HG03442 (cell line): ENCODE measurements around the gene CDC23.
"Not testable (repeated sequence)": the region's sequence is repeated elsewhere in the genome, so short reads cannot be mapped to it uniquely, and the experiment has no call there.

Experiments
- ATAC-seq: cut with Tn5 transposase; IDR thresholded peaks from one replicate; pipeline ENCODE4 v1.9.1; 2021; ENCODE audit warnings: mild to moderate bottlenecking, moderate library complexity; ENCODE audit not compliant: unreplicated experiment

The CDC23 gene, protein sequence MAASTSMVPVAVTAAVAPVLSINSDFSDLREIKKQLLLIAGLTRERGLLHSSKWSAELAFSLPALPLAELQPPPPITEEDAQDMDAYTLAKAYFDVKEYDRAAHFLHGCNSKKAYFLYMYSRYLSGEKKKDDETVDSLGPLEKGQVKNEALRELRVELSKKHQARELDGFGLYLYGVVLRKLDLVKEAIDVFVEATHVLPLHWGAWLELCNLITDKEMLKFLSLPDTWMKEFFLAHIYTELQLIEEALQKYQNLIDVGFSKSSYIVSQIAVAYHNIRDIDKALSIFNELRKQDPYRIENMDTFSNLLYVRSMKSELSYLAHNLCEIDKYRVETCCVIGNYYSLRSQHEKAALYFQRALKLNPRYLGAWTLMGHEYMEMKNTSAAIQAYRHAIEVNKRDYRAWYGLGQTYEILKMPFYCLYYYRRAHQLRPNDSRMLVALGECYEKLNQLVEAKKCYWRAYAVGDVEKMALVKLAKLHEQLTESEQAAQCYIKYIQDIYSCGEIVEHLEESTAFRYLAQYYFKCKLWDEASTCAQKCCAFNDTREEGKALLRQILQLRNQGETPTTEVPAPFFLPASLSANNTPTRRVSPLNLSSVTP

DNA sequence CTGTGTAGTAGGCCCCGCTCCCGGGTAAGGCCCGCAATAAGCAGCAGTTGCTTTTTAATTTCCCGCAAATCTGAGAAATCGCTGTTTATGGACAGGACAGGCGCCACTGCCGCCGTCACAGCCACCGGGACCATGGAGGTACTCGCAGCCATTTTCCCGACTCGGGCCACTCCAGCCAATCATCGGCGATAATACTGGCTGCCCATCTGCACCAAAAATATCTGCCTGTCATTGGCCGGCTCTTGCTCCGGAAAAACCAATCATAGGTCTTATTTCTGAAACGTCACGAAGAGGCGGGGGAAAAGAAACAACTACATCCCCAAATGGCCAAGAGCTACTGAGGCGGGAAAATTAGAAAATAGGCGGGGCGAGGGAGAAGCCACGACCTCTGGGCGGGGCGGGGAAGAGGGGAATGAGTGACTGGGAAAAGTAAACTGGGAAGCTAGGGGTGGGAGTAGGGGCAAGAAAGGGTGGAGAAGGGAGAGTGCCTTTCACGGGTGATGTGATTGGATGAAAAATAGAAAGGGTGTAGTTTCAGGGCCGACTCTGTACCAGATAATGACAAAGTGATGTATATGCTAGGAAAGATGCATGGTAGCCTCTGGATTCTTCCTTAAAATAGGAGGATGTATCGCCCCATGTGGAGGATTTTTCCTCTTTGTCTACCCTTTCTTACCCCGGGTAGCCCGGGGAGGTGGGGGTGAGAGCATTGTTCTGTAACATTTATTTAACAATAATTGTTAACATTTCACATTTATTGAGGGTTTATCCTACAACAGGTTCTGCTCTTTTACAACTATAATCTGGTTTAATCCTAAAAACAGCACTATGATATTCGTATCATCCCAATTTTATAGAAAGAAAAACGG is at the start of gene CDC23:
Gene CDC23, minus strand, starts transcription at position 163 of the 869 bp plus-strand sequence. Its CDS starts 11 bp downstream, at position 152.
- ATAC-seq: peak; percentile 97

DNA sequence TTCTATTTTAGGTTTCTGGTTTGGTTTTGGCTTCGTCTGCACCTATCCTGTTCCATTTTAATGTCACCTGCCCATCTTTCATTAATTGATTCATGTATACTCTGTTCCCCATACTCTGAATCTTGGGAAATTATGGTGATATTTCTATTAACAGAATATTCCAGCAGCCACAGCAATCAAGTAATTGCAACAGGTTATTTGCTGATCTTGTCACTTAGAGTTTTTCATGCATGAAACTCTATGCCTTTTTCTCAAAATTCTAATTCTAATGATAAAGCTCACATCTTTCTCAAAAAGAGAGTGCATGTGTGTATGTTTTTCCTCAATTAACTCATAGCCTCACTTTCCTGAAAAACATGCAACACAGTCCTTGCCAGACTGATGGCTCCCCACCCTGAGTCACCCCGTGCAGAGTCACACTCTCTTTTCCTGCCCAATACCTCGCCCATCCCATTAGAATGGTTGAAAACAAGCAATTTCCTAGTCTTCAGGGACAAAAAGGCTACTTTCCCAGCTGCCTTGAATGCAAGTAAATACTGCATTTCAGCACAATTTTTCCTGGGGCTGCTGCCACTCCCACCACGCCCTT is 45.7 kb upstream of the CDC23 start:
- no peak for ATAC-seq

DNA sequence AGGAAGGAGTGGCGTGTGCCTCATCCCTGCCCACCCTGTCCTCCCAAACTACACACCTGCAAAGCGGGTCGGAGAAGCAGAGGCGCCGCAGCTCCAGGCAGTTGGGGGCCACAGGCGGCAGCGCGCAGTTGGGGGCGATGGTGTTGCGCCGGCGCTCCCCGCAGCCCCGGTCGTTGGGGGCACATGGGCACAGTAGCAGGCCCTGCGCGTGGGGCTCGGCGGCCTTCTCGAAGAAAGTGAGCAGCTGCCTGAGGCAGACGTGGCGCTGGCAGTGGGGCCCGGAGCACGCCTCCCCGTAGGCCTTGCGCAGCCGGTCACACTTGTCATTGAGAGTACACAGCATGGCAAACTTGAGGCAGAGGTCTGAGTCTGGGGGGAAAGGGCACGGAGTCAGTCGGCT is 44.5 kb upstream of the CDC23 start:
- no peak for ATAC-seq

DNA sequence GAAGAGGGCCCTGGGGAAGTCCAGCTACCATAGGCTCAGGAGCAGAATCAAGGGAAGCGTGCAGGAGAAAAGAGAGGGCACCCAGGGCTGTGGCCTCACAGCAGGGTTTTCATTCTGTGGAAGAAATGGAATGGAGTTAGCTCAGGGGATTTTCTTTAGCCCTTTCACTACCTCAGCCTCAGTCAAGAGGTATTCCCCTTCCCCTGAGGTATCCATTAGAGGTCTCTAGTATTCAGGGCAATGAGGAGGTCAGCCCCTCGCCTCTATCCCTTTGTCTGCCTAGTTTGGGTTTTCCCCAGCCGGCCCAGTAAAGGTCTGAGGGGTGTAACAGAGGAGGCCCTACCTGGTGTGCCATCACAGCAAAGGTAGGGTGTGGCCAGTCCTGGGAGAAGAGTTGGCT is 39.8 kb upstream of the CDC23 start:
- no peak for ATAC-seq

DNA sequence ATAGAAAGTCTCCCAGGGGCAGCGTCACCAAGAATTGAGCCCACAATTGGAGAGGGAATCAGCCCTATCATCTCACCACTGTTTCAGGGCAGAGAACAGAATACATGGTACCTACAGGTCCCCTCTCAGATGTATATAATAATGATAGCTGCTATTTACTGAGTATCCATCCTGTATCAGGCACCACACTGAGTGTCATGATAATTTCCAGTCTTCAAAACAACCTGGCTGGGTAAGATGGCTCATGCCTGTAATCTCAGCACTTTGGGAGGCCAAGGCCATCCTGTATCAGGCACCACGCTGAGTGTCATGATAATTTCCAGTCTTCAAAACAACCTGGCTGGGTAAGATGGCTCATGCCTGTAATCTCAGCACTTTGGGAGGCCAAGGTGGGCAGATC is 34.7 kb upstream of the CDC23 start:
- not testable (repeated sequence) for ATAC-seq

DNA sequence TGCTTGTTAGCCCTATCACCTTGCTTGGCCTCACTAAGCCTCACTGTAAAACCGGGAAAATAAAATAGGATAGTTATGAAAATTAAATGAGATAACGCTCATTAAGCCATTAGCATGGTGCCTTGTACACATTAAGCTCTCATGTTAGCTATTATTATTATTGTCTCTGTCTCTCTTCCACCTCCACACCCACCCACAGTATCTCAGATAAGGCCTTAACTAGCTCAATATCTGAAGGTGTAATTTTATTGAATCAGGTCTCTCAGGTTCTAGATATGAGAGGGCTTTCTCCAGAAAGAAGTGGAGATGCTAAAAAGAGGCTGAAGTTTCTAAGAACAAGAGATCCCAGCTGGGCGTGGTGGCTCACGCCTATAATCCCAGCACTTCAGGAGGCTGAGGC is 33.7 kb upstream of the CDC23 start:
- ATAC-seq: no peak

DNA sequence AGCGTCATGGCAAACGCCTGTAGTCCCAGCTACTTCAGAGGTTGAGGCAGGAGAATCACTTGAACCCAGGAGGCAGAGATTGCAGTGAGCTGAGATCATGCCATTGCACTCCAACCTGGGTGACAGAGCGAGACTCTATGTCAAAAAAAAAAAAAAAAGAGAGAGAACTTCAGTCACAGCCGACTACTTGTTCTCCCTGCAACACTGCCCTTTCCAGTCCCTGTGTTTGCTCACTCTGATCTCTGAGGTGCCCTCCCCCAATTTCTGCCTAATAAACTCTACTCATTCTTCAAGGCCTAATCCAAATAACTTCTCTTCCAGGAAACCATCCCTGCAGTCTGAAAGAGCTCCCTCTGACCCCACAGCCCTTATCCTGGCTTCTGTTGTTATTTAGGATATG is 33.2 kb upstream of the CDC23 start:
- ATAC-seq: no peak

DNA sequence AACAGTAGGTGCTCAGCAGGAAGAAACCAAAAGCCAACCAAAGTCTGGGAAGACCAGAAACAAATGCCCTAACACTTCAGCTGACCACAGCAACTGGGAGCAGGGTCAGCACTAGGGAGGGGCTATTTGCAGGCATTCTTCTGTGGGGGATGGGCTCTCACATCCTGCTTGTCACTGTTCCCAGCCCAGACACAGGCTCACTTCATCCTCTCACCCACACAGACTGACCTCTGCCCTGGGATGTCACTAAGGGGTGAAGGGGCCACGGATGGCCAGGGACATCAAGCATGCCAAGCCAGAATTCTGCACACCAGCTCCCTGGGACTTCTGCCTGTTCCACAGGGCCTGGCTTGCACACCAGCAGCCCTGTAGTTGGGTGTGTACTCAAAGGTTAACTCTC is 32.6 kb upstream of the CDC23 start:
- no peak for ATAC-seq

DNA sequence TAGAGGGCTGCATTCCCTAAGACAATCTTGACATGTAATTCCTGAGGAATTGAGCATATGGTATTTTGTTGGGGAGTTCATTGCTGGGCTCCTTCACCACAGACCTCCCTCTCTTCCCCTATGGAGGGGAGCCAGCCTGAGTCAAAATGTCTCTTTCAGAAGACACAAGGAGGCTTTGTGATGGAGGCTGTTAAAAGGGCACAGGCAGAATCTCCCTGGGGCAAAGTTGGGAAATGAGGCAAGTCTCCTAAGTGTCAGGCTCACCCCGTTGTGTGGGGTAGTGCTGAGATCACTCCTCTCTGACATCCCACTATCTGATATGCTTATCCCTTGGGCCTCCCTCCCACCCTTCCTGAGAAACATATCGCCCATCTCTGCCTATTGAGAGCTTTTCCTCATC is 30.7 kb upstream of the CDC23 start:
- ATAC-seq: no peak

DNA sequence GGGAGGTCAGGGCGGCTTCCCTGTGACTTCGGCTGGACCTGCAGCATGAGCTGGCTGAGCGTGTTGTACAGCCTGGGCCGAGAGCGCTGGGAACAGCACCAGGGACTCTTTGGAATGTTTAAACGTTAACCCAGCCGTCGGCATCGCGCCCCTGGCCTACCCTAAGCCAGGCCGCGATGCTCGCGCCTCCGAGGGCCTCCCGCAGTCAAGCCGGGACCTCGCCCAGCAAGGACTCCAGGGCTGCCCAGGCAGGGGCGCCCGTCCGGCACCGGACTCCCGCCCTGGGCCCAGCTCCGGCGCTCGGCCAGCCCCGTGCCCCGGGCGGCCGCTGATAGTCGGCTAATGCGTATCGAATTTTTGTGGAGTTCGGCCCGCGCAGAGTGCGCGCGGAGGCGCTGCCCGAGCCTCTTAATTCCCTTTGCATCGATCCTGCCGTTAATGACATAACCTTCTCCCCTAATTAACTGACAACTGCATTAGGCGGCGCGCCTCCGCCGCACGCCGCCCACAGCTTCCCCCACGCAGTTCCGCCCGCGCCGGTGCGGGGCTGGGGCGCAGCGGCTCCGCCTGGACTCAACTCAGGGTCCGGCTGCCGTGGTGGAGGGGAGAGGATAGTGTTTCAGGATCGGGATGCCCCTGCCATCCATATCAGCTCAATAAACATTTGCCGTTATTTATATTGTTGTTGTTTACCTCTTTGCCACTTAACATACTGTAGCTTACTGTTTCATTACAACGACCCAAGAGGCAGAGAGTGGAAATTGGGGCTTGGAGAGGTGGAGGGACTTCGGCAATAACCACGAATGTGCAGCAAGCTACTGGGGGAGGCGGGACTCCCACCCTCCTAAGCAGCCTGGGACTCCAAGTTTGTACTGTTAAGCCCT is 28.8 kb upstream of the CDC23 start:
- no peak for ATAC-seq

DNA sequence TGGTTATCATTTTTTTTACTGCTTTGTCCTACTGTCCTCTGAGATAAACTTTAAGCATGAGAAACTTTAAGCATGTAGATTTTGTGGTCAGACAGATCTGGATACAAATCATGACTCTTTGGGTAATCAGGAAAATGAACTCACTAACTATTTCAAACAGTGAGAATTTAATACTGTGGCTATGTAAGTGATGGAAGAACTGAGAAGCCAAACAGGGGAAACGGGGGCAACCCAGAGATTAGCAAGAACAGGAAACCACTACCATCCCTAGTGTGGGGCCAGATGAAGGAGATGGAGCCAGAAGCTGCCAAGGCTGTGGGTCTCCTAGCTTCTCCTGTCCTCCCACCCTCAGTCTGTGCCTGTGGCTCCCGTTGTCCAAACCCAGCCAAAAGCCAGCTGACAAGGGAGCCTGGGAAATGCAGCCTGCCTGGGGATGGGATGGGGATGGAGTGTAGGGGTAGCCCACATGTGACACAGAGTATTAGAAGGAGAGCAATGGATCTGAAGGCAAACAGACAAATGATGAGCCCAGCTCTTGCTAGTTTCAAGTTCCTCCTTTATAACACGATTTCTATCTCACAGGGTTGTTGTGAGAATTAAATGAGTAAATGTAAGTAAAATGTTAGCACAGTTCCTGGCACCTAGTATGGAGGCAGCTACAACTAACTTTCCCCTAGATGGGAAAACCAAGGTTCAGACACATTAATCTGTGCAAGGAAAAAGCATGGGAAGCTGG is 27.7 kb upstream of the CDC23 start:
- no peak for ATAC-seq

DNA sequence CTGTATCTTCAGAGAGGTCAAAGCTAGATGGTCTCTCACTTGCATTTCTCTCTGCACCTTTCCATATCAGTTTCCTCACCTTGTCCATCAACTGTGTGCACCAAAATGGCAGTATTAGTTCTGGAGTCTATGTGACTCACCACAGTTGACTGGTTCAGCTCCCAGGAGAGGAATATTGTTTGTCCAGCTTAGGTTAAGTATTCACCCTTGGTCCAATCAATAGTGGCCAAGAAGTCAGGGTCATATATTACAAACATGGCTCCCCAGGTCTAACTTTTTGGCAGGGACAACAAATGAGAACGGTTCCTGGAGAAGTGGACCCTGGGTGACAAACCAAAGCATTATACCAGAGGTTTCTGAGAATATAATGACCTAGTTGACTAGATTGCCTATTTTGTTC is 24.9 kb upstream of the CDC23 start:
- no peak for ATAC-seq

DNA sequence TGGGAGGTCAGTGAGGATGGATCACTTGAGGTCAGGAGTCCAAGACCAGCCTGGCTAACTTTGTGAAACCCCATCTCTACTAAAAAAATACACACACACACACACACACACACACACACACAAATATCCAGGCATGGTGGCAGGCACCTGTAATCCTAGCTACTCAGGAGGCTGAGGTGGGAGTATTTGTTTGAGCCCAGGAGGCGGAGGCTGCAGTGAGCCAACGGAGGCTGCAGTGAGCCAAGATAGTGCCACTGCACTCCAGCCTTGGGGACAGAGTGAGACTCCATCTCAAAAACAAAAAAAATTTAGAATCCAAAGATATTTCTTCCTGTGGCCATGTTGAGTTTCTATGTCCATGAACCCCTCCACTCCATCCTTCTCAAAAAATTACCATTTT is 21.5 kb upstream of the CDC23 start:
- no peak for ATAC-seq

DNA sequence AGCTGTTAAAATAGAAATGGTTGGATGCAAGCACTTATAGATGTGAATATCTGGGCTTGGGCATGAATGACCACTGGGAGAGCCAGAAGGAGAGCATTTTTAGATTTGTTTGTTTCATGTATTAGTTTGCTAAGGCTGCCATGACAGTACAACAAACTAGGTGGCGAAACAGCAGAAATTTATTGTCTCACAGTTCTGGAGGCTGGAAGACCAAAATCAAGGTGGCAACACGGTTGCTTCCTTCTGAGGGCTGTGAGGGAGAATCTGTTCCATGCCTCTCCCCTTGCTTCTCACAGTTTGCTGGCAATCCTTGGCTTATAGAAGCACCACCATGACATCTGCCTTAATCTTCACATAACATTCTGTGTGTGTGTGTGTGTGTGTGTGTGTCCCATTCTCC is 20.2 kb upstream of the CDC23 start:
- no peak for ATAC-seq

DNA sequence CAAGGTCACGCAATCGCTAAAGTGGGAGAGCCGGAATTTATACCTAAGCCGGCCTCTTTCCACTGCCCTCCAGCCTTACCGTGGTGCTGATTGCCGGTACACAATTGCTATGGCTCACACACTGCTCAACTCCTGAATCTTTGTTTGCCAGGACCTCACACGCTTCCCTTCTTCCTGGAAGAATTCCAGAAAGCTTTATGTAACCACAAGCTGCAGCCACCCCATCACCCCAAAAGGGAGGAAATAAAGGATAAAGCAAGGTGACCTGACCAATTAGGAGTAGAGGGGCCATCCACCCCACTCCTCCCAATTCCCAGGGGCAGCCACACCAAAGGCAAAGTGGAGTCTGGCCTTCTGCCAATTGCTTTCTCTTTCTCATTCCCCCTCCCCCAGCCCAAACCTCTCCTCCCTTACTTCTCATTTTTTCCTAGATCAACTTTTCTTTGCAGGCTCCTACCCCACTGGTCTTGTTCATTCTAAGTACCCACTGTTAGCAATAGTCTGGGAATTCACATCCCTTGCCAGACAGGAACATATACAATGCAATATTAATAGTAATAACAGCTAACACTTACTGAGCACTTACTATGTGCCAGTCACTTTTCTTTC is 18.0 kb upstream of the CDC23 start:
- no peak for ATAC-seq

DNA sequence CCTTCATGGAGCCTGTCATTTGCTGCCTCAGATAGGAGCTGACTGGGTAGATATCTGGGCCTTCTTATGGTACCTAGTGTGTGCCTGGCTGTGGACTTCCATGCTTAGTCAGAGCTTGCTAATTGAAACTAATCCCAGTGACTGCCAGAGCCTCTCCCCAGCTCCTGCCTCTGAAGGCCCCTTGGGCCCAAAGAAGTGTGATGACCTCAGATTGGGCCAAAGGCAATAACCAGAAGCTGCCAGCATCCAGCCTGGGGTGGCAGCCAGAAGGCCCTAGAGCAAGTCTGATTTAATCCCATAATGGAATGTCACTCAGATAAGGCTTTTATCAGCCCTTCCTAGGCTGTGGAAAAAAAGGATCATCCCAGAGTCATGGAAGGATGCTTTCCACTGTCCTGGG is 17.1 kb upstream of the CDC23 start:
- ATAC-seq: no peak

DNA sequence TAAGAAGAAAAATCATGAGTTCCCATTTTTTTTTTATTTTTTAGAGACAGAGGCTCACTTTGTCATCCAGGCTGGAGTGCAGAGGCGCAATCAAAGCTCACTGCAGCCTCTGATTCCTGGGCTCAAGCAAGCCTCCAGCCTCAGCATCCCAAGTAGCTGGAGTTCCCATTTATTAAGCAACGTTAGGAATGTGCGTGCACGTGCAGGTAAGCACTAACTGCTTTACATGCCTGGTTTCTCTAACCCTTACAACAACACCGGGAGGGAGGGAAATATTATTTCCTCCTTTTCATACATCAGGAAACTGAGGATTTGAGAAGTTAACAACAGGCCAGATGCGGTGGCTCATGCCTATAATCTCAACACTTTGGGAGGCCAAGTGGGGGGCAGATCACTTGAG is 16.3 kb upstream of the CDC23 start:
- ATAC-seq: no peak

DNA sequence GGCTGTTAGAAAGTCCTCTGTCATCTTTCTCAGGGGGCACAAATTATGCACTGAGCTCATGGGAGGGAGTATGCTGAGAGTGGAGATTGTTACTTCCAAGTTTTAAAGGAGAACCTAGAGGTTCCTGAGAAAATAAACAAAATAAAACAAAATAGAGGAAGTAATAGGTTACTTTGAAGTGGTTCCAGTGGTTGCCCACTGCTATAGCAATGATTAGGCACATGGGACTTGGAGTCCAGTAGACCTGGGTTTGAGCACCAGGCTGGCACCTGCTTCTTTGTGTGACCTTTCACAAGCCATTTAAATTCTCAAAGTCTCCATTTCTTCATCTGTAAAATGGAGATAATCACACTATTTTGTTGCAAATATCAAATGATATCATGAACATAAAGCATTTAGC is 13.8 kb upstream of the CDC23 start:
- no peak for ATAC-seq

DNA sequence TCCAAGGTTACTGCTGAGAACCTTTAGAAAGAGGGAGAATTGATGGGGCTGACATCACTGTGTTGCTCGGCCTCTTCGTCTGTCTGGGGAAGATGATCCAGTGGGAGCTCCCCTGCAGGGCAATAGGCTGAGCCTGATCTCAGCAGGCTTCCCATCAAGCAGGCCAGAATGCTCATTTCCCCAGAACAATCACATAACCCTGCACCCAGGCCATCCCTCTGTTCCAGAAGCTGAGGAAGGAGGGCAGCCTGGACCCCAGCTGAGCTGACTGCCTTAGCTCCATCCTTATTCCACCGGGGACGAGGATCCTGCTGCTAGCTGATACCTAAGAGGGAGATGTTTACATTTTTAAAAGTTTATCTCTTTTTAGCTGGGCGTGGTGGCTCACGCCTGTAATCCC is 11.6 kb upstream of the CDC23 start:
- no peak for ATAC-seq
